ENCODE measurements around the gene NKD1. TPM values are rescaled to one million over a fixed set of nuclear protein-coding genes. Genes with fewer than 3 reads are reported as not detected.

Gene NKD1
- total RNA-seq, 1 experiment from 2014 or later = 11.4 TPM

DNA sequence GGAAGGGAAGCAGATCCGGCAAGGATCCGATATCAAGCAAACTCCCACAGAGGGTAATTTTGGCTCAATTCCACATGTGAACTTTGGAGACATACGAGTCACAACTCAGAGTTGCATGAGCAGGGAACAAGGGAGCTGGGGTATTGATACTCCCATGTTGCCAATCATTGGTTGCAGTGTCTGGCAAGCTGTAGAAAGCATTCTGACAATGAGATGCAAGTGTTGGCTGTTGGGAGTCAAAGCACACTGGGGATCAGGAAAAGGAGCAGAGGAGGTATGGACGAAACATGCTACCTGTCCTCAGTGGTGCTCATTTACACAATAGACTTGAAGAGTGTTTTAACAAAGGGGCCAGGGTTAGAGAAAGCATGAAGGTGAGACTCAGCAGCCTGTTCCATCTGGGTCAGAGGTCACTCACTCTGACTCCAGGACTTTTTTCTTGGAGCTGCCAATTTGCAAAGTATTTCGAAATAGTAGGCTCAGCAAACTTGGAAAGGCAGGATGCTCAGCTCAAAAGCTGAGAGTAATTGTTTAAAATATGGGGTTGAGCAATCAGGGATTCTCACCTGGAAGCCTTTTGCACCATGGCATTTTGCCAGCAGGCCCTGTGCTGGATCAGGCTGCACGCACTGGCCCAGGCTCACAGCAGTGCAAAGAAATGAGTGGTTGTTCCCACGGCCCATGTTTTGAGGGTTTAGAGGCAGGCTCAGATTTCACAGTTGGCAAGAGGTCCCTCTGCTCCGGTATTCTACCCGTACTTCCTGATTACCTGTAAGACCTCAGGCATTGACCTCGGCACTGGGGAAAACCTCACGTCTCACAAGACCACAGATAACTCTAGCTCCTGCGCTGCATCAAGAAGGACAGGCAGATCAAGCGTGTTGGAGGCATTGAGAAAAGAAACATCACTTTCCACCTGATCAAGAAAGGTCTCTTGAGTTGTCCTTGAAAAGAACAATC lies 17.6 kb upstream of the NKD1 start:
- no peak overlapping the region for H3K27ac ChIP-seq (ENCODE audit: low read depth, low read length)
- ATAC-seq (no peak), DNase-seq (ENCODE audit: low read depth, low spot score) (no peak)
- H3K9ac ChIP-seq (ENCODE audit: low read length) = no peak overlapping the region
- ChIA-PET CTCF (no interaction called here), POLR2A (no interaction called here), RAD21 (ENCODE audit: low non-redundant PET in 1 of 2, low total read pairs in 2 of 2, uncharacterized antibody in 2 of 2, unreplicated experiment in 2 of 2) (no interaction called here)
- peaks cover 0 to 8% of the 10 kb centered on the region in 2 experiments; a peak in 1 of 4 replicates for H3K9me3 ChIP-seq (ENCODE audit: control insufficient read depth in 1 of 2, insufficient read depth in 1 of 2, low read depth in 1 of 2, low read length in 2 of 2)
- TF ChIP-seq, protein P1, sequence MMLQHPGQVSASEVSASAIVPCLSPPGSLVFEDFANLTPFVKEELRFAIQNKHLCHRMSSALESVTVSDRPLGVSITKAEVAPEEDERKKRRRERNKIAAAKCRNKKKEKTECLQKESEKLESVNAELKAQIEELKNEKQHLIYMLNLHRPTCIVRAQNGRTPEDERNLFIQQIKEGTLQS (IDR thresholded peaks at IDR 0.05) = no peak
- TF ChIP-seq ZBTB33 (IDR thresholded peaks at IDR 0.05; ENCODE audit: extremely low read depth, insufficient replicate concordance, low read length) (no peak), SIN3A (IDR thresholded peaks at IDR 0.05; ENCODE audit: low read depth) (no peak), EZH2 (IDR thresholded peaks at IDR 0.05) (no peak), FOSL1 (IDR thresholded peaks at IDR 0.05; ENCODE audit: low read depth) (no peak), ZNF274 (IDR thresholded peaks at IDR 0.05; ENCODE audit: low read depth, low read length) (no peak), CBX3 (IDR thresholded peaks at IDR 0.05; ENCODE audit: low read depth) (no peak), JUND (IDR thresholded peaks at IDR 0.05) (no peak), ELF1 (IDR thresholded peaks at IDR 0.05; ENCODE audit: borderline replicate concordance, low read depth) (no peak), MAX (IDR thresholded peaks at IDR 0.05) (no peak), POLR2AphosphoS5 (IDR thresholded peaks at IDR 0.05; ENCODE audit: low read depth, low read length) (no peak), EGR1 (IDR thresholded peaks at IDR 0.05; ENCODE audit: low read depth) (no peak), YY1 (IDR thresholded peaks at IDR 0.05; ENCODE audit: extremely low read depth, insufficient replicate concordance, low read depth, low read length) (no peak), CTCF (IDR thresholded peaks at IDR 0.05 in 2 of 3, conservative IDR thresholded peaks at IDR 0.05 in 1 of 3; ENCODE audit: borderline replicate concordance in 1 of 3, insufficient read depth in 1 of 3, low read depth in 2 of 3, low read length in 2 of 3) (no peak), EZH2phosphoT487 (IDR thresholded peaks at IDR 0.05; ENCODE audit: borderline replicate concordance) (no peak), POLR2A (IDR thresholded peaks at IDR 0.05; ENCODE audit: borderline replicate concordance, extremely low read depth, insufficient read depth, insufficient read length) (no peak), SRF (IDR thresholded peaks at IDR 0.05; ENCODE audit: low read depth) (no peak), SP1 (IDR thresholded peaks at IDR 0.05; ENCODE audit: low read depth) (no peak)
- TF ChIP-seq, protein P2, sequence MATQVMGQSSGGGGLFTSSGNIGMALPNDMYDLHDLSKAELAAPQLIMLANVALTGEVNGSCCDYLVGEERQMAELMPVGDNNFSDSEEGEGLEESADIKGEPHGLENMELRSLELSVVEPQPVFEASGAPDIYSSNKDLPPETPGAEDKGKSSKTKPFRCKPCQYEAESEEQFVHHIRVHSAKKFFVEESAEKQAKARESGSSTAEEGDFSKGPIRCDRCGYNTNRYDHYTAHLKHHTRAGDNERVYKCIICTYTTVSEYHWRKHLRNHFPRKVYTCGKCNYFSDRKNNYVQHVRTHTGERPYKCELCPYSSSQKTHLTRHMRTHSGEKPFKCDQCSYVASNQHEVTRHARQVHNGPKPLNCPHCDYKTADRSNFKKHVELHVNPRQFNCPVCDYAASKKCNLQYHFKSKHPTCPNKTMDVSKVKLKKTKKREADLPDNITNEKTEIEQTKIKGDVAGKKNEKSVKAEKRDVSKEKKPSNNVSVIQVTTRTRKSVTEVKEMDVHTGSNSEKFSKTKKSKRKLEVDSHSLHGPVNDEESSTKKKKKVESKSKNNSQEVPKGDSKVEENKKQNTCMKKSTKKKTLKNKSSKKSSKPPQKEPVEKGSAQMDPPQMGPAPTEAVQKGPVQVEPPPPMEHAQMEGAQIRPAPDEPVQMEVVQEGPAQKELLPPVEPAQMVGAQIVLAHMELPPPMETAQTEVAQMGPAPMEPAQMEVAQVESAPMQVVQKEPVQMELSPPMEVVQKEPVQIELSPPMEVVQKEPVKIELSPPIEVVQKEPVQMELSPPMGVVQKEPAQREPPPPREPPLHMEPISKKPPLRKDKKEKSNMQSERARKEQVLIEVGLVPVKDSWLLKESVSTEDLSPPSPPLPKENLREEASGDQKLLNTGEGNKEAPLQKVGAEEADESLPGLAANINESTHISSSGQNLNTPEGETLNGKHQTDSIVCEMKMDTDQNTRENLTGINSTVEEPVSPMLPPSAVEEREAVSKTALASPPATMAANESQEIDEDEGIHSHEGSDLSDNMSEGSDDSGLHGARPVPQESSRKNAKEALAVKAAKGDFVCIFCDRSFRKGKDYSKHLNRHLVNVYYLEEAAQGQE (IDR thresholded peaks at IDR 0.05; ENCODE audit: low read depth) = no peak
- no peaks in the 10 kb centered on the region for H4K20me1 ChIP-seq (ENCODE audit: insufficient read depth)
- no peak overlapping the region for H2AFZ ChIP-seq (ENCODE audit: low read depth, low read length, poor library complexity, severe bottlenecking)
- no peaks in the 10 kb centered on the region for H3K27me3 ChIP-seq (ENCODE audit: insufficient read depth, low read length)
- no peak overlapping the region for H3K4me3 ChIP-seq (replicated peaks in 1 of 2; ENCODE audit: low read depth in 1 of 2, low read length in 2 of 2)
- H3K79me2 ChIP-seq (ENCODE audit: insufficient read depth, low read length) = no peaks in the 10 kb centered on the region
- H3K9me2 ChIP-seq (ENCODE audit: insufficient read depth) = no peaks in the 10 kb centered on the region
- no peaks in the 10 kb centered on the region for H3K4me1 ChIP-seq (ENCODE audit: control insufficient read depth in 1 of 2, insufficient read depth in 2 of 2, low read length in 2 of 2)
- intact Hi-C loops (cut with micrococcal nuclease) = no loop called here
- no peaks in the 10 kb centered on the region for H3K36me3 ChIP-seq (ENCODE audit: control insufficient read depth in 1 of 2, insufficient read depth in 2 of 2, low read length in 2 of 2)
- BruUV-seq (replicated peaks) = no TSS peak
- H3K4me2 ChIP-seq (ENCODE audit: low read length) = no peak overlapping the region
